ENCODE measurements around the gene RNF220. TPM values are rescaled to one million over a fixed set of nuclear protein-coding genes. Genes with fewer than 3 reads are reported as not detected.

RNF220 gene
- total and polyA plus RNA-seq, 9 of the 15 experiments (the other 6 are each of a cell fraction or from before 2014, with no cell fraction given): 5.1 to 117 (median 66.9) TPM

GRCh38 chr1:44619261-44619900 is 214.3 kb downstream of the RNF220 start:
- H3K27me3 ChIP-seq (ENCODE audit: control insufficient read depth in 2 of 2, insufficient read depth in 2 of 2, low read length in 2 of 2): no peaks in the 10 kb centered on the region
- no peaks in the 10 kb centered on the region for H3K9me1 ChIP-seq (ENCODE audit: control insufficient read depth, insufficient read depth, low read length)
- WGBS (ENCODE audit: insufficient coverage, low coverage, missing lambda C conversion rate): 45% methylated on average over 12 of the region's 12 CpGs
- no peak for ATAC-seq
- H4K20me1 ChIP-seq (replicated peaks; ENCODE audit: control insufficient read depth, insufficient read depth, low read length): peaks cover 3% of the 10 kb centered on the region; the same call in 1 of the 2 replicates
- DNase-seq (ENCODE audit: extremely low read depth in 1 of 4, low spot score in 3 of 4): peak in 1 of 4 experiments; percentile 29
- H3K4me1 ChIP-seq (replicated peaks in 1 of 2; ENCODE audit: control insufficient read depth in 2 of 2, insufficient read depth in 2 of 2, low read length in 2 of 2): peaks cover 19 to 28% of the 10 kb centered on the region in 2 experiments
- CTCF ChIA-PET (ENCODE audit: low intra/inter-chr PET ratio): no interaction called here
- intact Hi-C loops (cut with micrococcal nuclease) (no loop called here), in situ Hi-C loops (cut with MboI) (no loop called here)
- no peaks in the 10 kb centered on the region for H3K9me3 ChIP-seq (replicated peaks; ENCODE audit: control insufficient read depth, insufficient read depth, low read depth, low read length)
- no peaks in the 10 kb centered on the region for H3K79me2 ChIP-seq (ENCODE audit: control insufficient read depth, insufficient read depth, low read length)
- FAIRE-seq: no peak
- no peak overlapping the region for H3K4me3 ChIP-seq
- no peak for TF ChIP-seq NFRKB (IDR thresholded peaks at IDR 0.05; ENCODE audit: low read depth)
- no peak for TF ChIP-seq ZNF436 (CRISPR knock-in tag; IDR thresholded peaks at IDR 0.05)
- no peak for TF ChIP-seq AFF1 (IDR thresholded peaks at IDR 0.05; ENCODE audit: low read depth in 1 of 2, partially characterized antibody in 2 of 2)
- no peak for TF ChIP-seq PHB2 (IDR thresholded peaks at IDR 0.05; ENCODE audit: low read depth)
- no peak for TF ChIP-seq ZNF143 (CRISPR knock-in tag; IDR thresholded peaks at IDR 0.05)
- TF ChIP-seq ZFP36 (IDR thresholded peaks at IDR 0.05; ENCODE audit: low read depth, low read length, partially characterized antibody): no peak
- no peak for TF ChIP-seq NONO (IDR thresholded peaks at IDR 0.05; ENCODE audit: low read depth in 2 of 2, low read length in 1 of 2)
- TF ChIP-seq ZNF707 (CRISPR knock-in tag; conservative IDR thresholded peaks at IDR 0.05): no peak
- no peak for TF ChIP-seq E2F1 (CRISPR knock-in tag; IDR thresholded peaks at IDR 0.05)
- no peak for TF ChIP-seq CHD2 (IDR thresholded peaks at IDR 0.05; ENCODE audit: low read depth, low read length)
- no peak overlapping the region for H3K4me2 ChIP-seq (ENCODE audit: insufficient read depth, low read length)
- no peak overlapping the region for H2AFZ ChIP-seq (ENCODE audit: low read depth, low read length)
- H3K27ac ChIP-seq (ENCODE audit: extremely low read depth, low read depth, low read length): no peak overlapping the region
- no TSS peak for BruUV-seq (replicated peaks)
- peak overlapping the region in 1 of 2 experiments; percentile 21; a peak in 1 of 4 replicates for H3K9ac ChIP-seq (ENCODE audit: insufficient read depth in 1 of 2, low read depth in 2 of 2, low read length in 2 of 2)
- H3K36me3 ChIP-seq (ENCODE audit: control insufficient read depth, insufficient read depth, low read length): no peaks in the 10 kb centered on the region
- POLR2A ChIA-PET: interaction anchor here (0.7 to 12.0 kb wide), 5 partner anchors 11 to 275 kb away, joined by 3 to 122 read pairs (median 4); no protein-coding TSS in a partner anchor

Measured in K562 (cell line).